ENCODE measurements around the gene SNRPE. TPM values are rescaled to one million over a fixed set of nuclear protein-coding genes. Genes with fewer than 3 reads are reported as not detected.

Gene SNRPE
- total and polyA plus RNA-seq, 2 experiments from 2014 or later, result 27.6 to 233 TPM

DNA sequence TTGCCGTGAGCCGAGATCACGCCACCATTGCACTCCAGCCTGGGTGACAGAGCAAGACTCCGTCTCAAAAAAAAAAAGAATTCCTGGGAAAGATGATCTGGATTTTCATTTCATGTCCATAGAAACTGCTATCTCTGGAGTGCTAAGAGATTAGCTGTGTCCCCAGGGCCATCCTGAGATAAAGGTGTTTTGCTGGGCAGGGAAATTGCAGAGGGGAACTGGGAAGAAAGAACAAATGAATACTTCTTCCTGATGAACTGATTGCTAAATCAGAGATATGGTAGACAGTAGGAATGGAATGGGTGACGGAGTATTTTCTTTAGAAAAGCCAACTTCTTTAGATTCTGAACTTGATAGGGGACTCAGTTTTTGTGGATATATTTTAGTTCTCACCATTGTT is 19.2 kb downstream of the SNRPE start:
- DNase-seq, result no peak
- H3K4me2 ChIP-seq (ENCODE audit: unreplicated experiment), result no peak overlapping the region
- no peaks in the 10 kb centered on the region for H3K4me1 ChIP-seq (ENCODE audit: insufficient read depth)
- WGBS, 2 experiments (ENCODE audit: low coverage in 1 of 2, low lambda C conversion rate in 2 of 2, missing lambda C conversion rate in 2 of 2), result 92% methylated on average over 5 of the region's 5 CpGs
- no peaks in the 10 kb centered on the region for H3K9me2 ChIP-seq (ENCODE audit: insufficient read depth)
- in situ Hi-C loops (cut with MboI), result no loop called here
- H3F3A ChIP-seq (ENCODE audit: insufficient read depth), result no peaks in the 10 kb centered on the region
- H3K79me2 ChIP-seq (ENCODE audit: insufficient read depth), result no peaks in the 10 kb centered on the region
- H2AFZ ChIP-seq, result no peak overlapping the region
- no peak for TF ChIP-seq EZH2 (IDR thresholded peaks at IDR 0.05; ENCODE audit: insufficient read depth, poor library complexity, severe bottlenecking)
- TF ChIP-seq EZH2phosphoT487 (IDR thresholded peaks at IDR 0.05; ENCODE audit: insufficient read depth, low read depth), result no peak
- H3K27ac ChIP-seq, result no peak overlapping the region
- no peak overlapping the region for H3K4me3 ChIP-seq
- no peaks in the 10 kb centered on the region for H3K36me3 ChIP-seq (ENCODE audit: low read depth)
- H3K9ac ChIP-seq, result no peak overlapping the region
- no peaks in the 10 kb centered on the region for H4K20me1 ChIP-seq (ENCODE audit: insufficient read depth)
- no peaks in the 10 kb centered on the region for H3K9me3 ChIP-seq (ENCODE audit: low read depth)
- H3K27me3 ChIP-seq (replicated peaks; ENCODE audit: insufficient read depth), result no peaks in the 10 kb centered on the region

GRCh38 chr1:203888807-203889251 is 27.4 kb downstream of the SNRPE start:
- Histone ChIP-seq H3K79me2 (ENCODE audit: insufficient read depth) (no peaks in the 10 kb centered on the region), H3F3A (ENCODE audit: insufficient read depth) (peaks cover 23% of the 10 kb centered on the region), H3K36me3 (ENCODE audit: low read depth) (no peaks in the 10 kb centered on the region), H3K9ac (peak overlapping the region; percentile 37; the same call in 1 of the 2 replicates), H3K9me2 (ENCODE audit: insufficient read depth) (no peaks in the 10 kb centered on the region), H3K4me2 (ENCODE audit: unreplicated experiment) (peak overlapping the region; percentile 72), H3K9me3 (ENCODE audit: low read depth) (no peaks in the 10 kb centered on the region), H3K4me3 (peak overlapping the region; percentile 52), H4K20me1 (ENCODE audit: insufficient read depth) (no peaks in the 10 kb centered on the region), H2AFZ (peak overlapping the region; percentile 81), H3K4me1 (ENCODE audit: insufficient read depth) (peaks cover 20% of the 10 kb centered on the region), H3K27me3 (replicated peaks; ENCODE audit: insufficient read depth) (no peaks in the 10 kb centered on the region), H3K27ac (peak overlapping the region; percentile 74)
- peak; percentile 78 for DNase-seq
- TF ChIP-seq EZH2 (IDR thresholded peaks at IDR 0.05; ENCODE audit: insufficient read depth, poor library complexity, severe bottlenecking) (no peak), EZH2phosphoT487 (IDR thresholded peaks at IDR 0.05; ENCODE audit: insufficient read depth, low read depth) (no peak)
- in situ Hi-C loops (cut with MboI), result no loop called here

GRCh38 chr1:203891950-203892349 is 30.6 kb downstream of the SNRPE start:
- Histone ChIP-seq H3K9ac (no peak overlapping the region), H3K9me3 (ENCODE audit: low read depth) (no peaks in the 10 kb centered on the region), H3K27ac (no peak overlapping the region), H2AFZ (no peak overlapping the region), H3K4me3 (no peak overlapping the region), H3K79me2 (ENCODE audit: insufficient read depth) (no peaks in the 10 kb centered on the region), H3K36me3 (ENCODE audit: low read depth) (no peaks in the 10 kb centered on the region), H3K27me3 (replicated peaks; ENCODE audit: insufficient read depth) (no peaks in the 10 kb centered on the region), H3K9me2 (ENCODE audit: insufficient read depth) (no peaks in the 10 kb centered on the region), H3K4me2 (ENCODE audit: unreplicated experiment) (no peak overlapping the region), H3F3A (ENCODE audit: insufficient read depth) (peaks cover 23% of the 10 kb centered on the region), H4K20me1 (ENCODE audit: insufficient read depth) (no peaks in the 10 kb centered on the region), H3K4me1 (ENCODE audit: insufficient read depth) (peaks cover 20% of the 10 kb centered on the region)
- no peak for TF ChIP-seq EZH2 (IDR thresholded peaks at IDR 0.05; ENCODE audit: insufficient read depth, poor library complexity, severe bottlenecking)
- TF ChIP-seq EZH2phosphoT487 (IDR thresholded peaks at IDR 0.05; ENCODE audit: insufficient read depth, low read depth), result no peak
- 74 to 92% methylated on average over 2 of the region's 2 CpGs for WGBS, 2 experiments (ENCODE audit: low coverage in 1 of 2, low lambda C conversion rate in 2 of 2, missing lambda C conversion rate in 2 of 2)
- in situ Hi-C loops (cut with MboI), result no loop called here
- no peak for DNase-seq

- in situ Hi-C loops (cut with MboI), result no loop called here
- WGBS, 2 experiments (ENCODE audit: low coverage in 1 of 2, low lambda C conversion rate in 2 of 2, missing lambda C conversion rate in 2 of 2), result 91% methylated on average over 12 of the region's 12 CpGs
- no peak overlapping the region for H2AFZ ChIP-seq
These were observed 37.3 kb downstream of the SNRPE start for GRCh38 chr1:203898458-203899352.

More at GRCh38 chr1:203898458-203899352, 37.3 kb downstream of the SNRPE start:
- Histone ChIP-seq H3K79me2 (ENCODE audit: insufficient read depth) (no peaks in the 10 kb centered on the region), H3K4me3 (no peak overlapping the region), H3K27ac (no peak overlapping the region), H3F3A (ENCODE audit: insufficient read depth) (no peaks in the 10 kb centered on the region), H3K4me1 (ENCODE audit: insufficient read depth) (no peaks in the 10 kb centered on the region), H3K27me3 (replicated peaks; ENCODE audit: insufficient read depth) (no peaks in the 10 kb centered on the region), H4K20me1 (ENCODE audit: insufficient read depth) (no peaks in the 10 kb centered on the region), H3K4me2 (ENCODE audit: unreplicated experiment) (no peak overlapping the region), H3K9me2 (ENCODE audit: insufficient read depth) (no peaks in the 10 kb centered on the region), H3K36me3 (ENCODE audit: low read depth) (no peaks in the 10 kb centered on the region), H3K9me3 (ENCODE audit: low read depth) (no peaks in the 10 kb centered on the region), H3K9ac (no peak overlapping the region)
- no peak for DNase-seq
- TF ChIP-seq EZH2 (IDR thresholded peaks at IDR 0.05; ENCODE audit: insufficient read depth, poor library complexity, severe bottlenecking) (no peak), EZH2phosphoT487 (IDR thresholded peaks at IDR 0.05; ENCODE audit: insufficient read depth, low read depth) (no peak)
